GM19452 (cell line): ENCODE results near the gene TPBG.
"Not testable (repeated sequence)": the region's sequence is repeated elsewhere in the genome, so short reads cannot be mapped to it uniquely, and the experiment has no call there.

Experiments
- ATAC-seq: cut with Tn5 transposase; IDR thresholded peaks from one replicate; pipeline ENCODE4 v1.9.1; 2021; ENCODE audit not compliant: unreplicated experiment

Gene TPBG

GRCh38 chr6:82374516-82374915, 10.9 kb downstream of the TPBG start:
- ATAC-seq: no peak

GRCh38 chr6:82376636-82377035, 13.0 kb downstream of the TPBG start:
- no peak for ATAC-seq

- ATAC-seq: no peak
These were observed 17.1 kb downstream of the TPBG start for GRCh38 chr6:82380566-82381185.

- peak; percentile 68 for ATAC-seq
These were observed 17.7 kb downstream of the TPBG start for GRCh38 chr6:82381278-82381677.

- no peak for ATAC-seq
These were observed 21.5 kb downstream of the TPBG start for GRCh38 chr6:82385102-82385501.

- ATAC-seq: no peak
These were observed 21.9 kb downstream of the TPBG start for GRCh38 chr6:82385546-82385945.

- no peak for ATAC-seq
These were observed 22.3 kb downstream of the TPBG start for GRCh38 chr6:82385961-82386360.

GRCh38 chr6:82394770-82395169, 31.2 kb downstream of the TPBG start:
- not testable (repeated sequence) for ATAC-seq

- no peak for ATAC-seq
These were observed 33.5 kb downstream of the TPBG start for GRCh38 chr6:82396964-82397751.

- ATAC-seq: no peak
These were observed 34.5 kb downstream of the TPBG start for GRCh38 chr6:82397962-82398692.

- peak; percentile 60 for ATAC-seq
These were observed 45.4 kb downstream of the TPBG start for GRCh38 chr6:82408952-82409431.

- ATAC-seq: no peak
These were observed 46.6 kb downstream of the TPBG start for GRCh38 chr6:82410151-82410648.

- no peak for ATAC-seq
These were observed 50.3 kb downstream of the TPBG start for GRCh38 chr6:82413868-82414267.

GRCh38 chr6:82415820-82416219, 52.2 kb downstream of the TPBG start:
- ATAC-seq: no peak

GRCh38 chr6:82416346-82416745, 52.7 kb downstream of the TPBG start:
- no peak for ATAC-seq
